ENCODE data around the gene VPS37D. TPM values are rescaled to one million over a fixed set of nuclear protein-coding genes. Genes with fewer than 3 reads are reported as not detected.

Gene VPS37D
- total and polyA plus RNA-seq, 8 donors: 0.55 to 2.4 (median 2.2) TPM; not detected in 4

DNA sequence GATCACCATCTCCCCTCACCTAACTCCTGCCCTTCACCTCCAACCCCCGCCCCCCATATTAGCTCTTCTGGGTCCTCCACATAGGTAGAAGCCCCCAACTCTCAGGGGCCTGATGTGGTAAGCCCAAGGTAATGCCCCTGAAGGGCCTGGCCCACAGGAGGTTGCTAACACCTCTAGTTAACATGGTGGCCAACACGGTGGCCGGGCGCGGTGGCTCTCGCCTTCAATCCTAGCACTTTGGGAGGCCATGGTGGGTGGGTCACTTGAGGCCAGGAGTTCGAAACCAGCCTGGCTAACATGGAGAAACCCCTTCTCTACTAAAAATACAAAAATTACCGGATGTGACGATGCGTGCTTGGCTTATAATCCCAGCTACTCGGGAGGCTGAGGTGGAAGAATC is 42.4 kb upstream of the VPS37D start:
- no peaks in the 10 kb centered on the region for H3K36me3 ChIP-seq
- TF ChIP-seq POLR2AphosphoS5 (IDR thresholded peaks at IDR 0.05) (no peak), POLR2A (IDR thresholded peaks at IDR 0.05) (no peak), EP300 (IDR thresholded peaks at IDR 0.05) (no peak)
- TF ChIP-seq, protein P1, sequence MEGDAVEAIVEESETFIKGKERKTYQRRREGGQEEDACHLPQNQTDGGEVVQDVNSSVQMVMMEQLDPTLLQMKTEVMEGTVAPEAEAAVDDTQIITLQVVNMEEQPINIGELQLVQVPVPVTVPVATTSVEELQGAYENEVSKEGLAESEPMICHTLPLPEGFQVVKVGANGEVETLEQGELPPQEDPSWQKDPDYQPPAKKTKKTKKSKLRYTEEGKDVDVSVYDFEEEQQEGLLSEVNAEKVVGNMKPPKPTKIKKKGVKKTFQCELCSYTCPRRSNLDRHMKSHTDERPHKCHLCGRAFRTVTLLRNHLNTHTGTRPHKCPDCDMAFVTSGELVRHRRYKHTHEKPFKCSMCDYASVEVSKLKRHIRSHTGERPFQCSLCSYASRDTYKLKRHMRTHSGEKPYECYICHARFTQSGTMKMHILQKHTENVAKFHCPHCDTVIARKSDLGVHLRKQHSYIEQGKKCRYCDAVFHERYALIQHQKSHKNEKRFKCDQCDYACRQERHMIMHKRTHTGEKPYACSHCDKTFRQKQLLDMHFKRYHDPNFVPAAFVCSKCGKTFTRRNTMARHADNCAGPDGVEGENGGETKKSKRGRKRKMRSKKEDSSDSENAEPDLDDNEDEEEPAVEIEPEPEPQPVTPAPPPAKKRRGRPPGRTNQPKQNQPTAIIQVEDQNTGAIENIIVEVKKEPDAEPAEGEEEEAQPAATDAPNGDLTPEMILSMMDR (IDR thresholded peaks at IDR 0.05): no peak
- peaks cover 17 to 30% (median 23%) of the 10 kb centered on the region in 4 donors for H3K4me1 ChIP-seq
- no peak overlapping the region for H3K27ac ChIP-seq
- no peaks in the 10 kb centered on the region for H3K9me3 ChIP-seq
- no peak overlapping the region for H3K4me3 ChIP-seq
- DNase-seq: no peak
- H3K27me3 ChIP-seq: peaks cover 11 to 96% (median 70%) of the 10 kb centered on the region in 3 donors
- intact Hi-C loops (cut with DNase I; ENCODE audit: low total_unique reads): no loop called here
- WGBS, 5 donors: 88 to 97% (median 94%) methylated on average over 11 of the region's 11 CpGs

DNA sequence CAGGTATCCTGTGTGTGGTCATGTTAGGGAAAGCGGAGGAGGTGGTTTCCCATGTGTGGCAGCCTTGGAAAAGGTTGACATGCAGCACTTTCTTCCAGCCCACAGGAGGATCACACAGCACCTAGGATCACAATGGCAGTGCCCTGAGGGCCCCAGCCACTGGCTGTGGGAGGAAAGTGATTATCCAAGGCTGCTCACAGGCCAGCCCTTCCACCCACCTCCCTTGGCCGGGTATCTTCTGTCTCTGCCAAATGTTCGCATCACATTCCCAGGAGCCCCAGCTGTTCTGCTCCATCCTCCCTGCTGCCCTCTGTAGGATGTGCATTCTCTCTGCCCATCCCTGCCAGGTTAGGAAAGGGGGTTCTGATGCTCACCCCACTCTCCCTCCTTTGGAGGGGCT is 40.8 kb upstream of the VPS37D start:
- Histone ChIP-seq H3K36me3 (no peaks in the 10 kb centered on the region), H3K27me3 (peaks cover 11 to 96% (median 62%) of the 10 kb centered on the region in 3 donors), H3K4me3 (no peak overlapping the region), H3K27ac (no peak overlapping the region), H3K9me3 (no peaks in the 10 kb centered on the region), H3K4me1 (peaks cover 17 to 30% (median 23%) of the 10 kb centered on the region in 4 donors)
- 28 to 44% (median 42%) methylated on average over 3 of the region's 3 CpGs for WGBS, 5 donors
- intact Hi-C loops (cut with DNase I; ENCODE audit: low total_unique reads): no loop called here
- TF ChIP-seq POLR2AphosphoS5 (IDR thresholded peaks at IDR 0.05) (no peak), EP300 (IDR thresholded peaks at IDR 0.05) (no peak), POLR2A (IDR thresholded peaks at IDR 0.05) (no peak)
- TF ChIP-seq, protein P1 (IDR thresholded peaks at IDR 0.05): no peak
- no peak for DNase-seq

DNA sequence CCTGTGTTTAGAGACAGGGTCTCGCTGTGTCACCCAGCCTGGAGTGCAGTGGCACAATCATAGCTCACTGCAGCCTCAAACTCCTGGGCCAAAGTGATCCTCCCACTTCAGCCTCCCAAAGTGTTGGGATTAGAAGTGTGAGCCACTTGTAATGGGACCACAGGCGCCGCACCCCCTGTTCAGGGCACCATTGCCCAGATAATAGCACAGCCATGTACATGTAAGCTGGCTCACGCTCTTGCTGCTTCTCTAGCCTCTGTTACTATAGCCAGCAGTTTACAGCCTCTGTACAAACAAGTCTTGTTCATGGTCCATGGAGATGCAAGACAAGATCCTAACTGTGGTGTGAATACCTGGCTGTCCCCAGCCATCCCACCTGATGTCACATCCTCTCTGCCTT is 39.1 kb upstream of the VPS37D start:
- TF ChIP-seq, protein P1 (IDR thresholded peaks at IDR 0.05): no peak
- no peak for TF ChIP-seq POLR2AphosphoS5 (IDR thresholded peaks at IDR 0.05)
- Histone ChIP-seq H3K27me3 (peaks cover 11 to 94% (median 46%) of the 10 kb centered on the region in 3 donors), H3K4me1 (peaks cover 10 to 18% (median 13%) of the 10 kb centered on the region in 4 donors), H3K36me3 (no peaks in the 10 kb centered on the region), H3K9me3 (no peaks in the 10 kb centered on the region), H3K4me3 (no peak overlapping the region), H3K27ac (no peak overlapping the region)
- DNase-seq: no peak
- intact Hi-C loops (cut with DNase I; ENCODE audit: low total_unique reads): no loop called here
- WGBS, 5 donors: 74 to 87% (median 80%) methylated on average over 4 of the region's 4 CpGs

DNA sequence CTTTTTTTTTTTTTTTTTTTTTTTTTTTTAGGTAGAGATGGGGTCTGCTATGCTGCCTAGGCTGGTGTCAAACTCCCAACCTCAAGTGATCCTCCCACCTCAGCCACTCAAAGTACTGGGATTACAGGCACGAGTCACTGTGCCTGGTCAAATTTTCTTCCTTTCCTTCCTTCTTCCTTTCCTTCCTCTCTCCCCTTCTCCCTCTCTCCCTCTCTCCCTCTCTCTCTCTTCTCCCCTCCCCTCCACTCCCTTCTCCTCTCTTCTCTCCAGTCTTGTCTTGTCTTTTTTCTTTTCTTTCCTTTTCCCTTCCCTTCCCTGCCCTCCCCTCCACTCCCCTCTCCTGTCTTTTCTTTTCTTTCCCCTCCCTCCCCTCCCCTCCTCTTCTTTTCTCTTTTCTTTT is 36.1 kb upstream of the VPS37D start:
- DNase-seq: no peak
- peaks cover 0 to 15% (median 3%) of the 10 kb centered on the region in 4 donors for H3K4me1 ChIP-seq
- intact Hi-C loops (cut with DNase I; ENCODE audit: low total_unique reads): no loop called here
- peaks cover 0 to 83% (median 20%) of the 10 kb centered on the region in 3 donors for H3K27me3 ChIP-seq
- no peak for TF ChIP-seq POLR2AphosphoS5 (IDR thresholded peaks at IDR 0.05)
- no peak for TF ChIP-seq POLR2A (IDR thresholded peaks at IDR 0.05)
- TF ChIP-seq EP300 (IDR thresholded peaks at IDR 0.05): no peak
- TF ChIP-seq, protein P1 (IDR thresholded peaks at IDR 0.05): no peak
- no peak overlapping the region for H3K4me3 ChIP-seq
- no peak overlapping the region for H3K27ac ChIP-seq
- 13 to 47% (median 26%) methylated on average over 1 of the region's 1 CpG for WGBS, 5 donors
- no peaks in the 10 kb centered on the region for H3K36me3 ChIP-seq
- H3K9me3 ChIP-seq: no peaks in the 10 kb centered on the region

Data from stomach (tissue), 9 donors.